Activated CD4-positive, alpha-beta T cell treated with anti-CD3 and anti-CD28 coated beads, Interleukin-2, amount 50 U/mL, for 1 hour (primary cell): ENCODE measurements around the gene DDIAS.
"Not testable (repeated sequence)": the region's sequence is repeated elsewhere in the genome, so short reads cannot be mapped to it uniquely, and the experiment has no call there.

Experiments used
- DNase-seq: peaks from one replicate; pipeline ENCODE4 v3.0.0-alpha.2; 2020

DDIAS gene

DNA sequence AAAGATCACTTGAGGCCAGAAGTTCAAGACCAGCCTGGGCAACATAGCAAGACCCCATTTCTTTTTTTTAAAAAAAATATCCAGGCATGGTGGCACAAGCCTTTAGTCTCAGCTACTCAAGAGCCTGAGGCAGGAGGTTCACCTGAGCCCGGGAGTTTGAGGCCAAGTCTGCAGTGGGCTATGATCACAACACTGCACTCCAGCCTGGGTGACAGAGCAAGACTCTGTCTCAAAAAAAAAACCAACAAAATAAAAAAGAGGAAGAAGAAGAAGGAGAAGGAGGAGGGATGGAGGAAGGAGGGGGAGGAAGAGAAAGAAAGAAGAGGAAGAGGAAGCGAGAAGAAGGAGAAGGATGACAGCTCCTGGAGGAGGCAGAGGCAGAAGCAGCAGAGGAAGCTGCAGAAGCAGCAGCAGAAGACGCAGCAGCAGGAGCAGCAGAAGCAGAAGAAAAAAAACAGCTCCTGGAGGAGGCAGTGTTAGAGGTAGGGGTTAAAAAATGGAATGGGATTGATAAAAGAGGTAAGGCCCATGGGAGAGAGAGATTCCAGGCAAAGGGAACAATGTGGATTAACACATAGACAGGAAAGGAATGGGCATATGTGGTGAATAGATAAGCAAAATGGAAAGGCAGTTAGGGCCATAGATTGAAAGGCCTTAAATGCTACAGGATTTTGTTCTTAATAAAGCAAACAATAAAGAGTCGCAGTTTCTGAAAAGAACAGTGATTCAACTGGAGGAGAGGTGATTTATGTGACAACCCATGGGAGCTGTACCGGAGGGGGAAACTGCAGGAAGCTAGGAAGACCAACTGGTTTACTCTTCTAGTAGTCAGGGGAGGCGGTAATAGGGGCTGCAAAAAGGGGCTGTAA is 12.2 kb upstream of the DDIAS start:
- DNase-seq = no peak

DNA sequence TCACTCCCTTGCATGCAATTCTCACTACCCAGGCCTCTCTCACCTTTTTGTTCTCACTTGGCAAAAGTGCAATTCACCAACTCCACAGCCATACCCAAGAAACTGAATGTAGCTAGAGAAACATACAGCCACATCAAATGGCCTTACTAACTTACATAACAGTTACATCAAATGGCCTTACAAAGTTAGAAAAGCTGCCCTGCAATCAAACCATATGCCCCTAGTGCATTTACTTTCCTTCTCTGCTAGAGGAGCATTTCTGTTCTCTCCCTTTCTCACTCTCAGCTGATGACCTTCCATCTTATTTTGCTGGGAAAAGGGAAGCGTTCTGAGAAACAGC is 11.6 kb upstream of the DDIAS start:
- no peak for DNase-seq

DNA sequence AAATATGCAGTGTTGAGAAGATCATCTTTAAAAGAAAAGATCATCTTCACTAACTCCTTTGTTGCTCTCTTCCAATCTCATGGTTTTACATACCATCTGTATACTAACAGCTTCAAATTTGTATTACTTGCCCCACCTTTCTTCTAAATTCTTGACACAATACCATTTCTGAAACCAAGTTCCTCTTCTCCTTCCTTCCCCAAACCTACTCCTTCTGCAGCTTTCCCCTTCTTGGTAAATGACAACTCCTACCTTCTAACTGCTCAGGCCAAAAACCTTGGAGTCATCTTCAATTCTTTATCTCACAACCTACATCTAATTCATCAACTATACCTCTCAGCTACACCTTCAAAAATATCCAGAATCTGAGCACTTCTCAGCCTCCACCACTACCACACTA is 10.6 kb upstream of the DDIAS start:
- no peak for DNase-seq

DNA sequence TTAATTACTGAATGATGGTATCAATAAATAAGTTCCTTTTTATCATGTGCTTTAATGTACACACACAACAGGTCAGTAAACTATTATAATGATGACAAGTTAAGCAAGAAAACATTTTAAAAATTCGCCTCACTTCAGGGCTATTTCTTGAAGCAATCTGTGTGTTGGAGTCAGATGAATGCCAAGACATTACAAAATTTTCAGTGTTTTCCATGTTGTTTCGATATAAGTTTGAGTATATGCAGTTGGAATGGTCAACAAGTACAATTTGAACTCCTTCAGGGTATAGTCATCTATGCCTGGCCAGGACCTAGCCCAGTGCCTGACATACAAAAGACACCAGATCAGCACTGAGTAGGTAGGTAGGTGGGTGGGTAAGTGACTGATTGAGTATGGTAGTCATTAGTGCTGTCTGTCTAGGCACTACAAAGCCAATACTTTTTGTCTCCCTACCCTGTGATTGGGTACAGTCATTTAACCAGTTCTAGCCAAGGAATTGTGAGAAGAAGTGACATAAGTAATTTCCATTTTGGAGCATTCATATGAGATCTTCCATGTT is 8.8 kb upstream of the DDIAS start:
- no peak for DNase-seq

DNA sequence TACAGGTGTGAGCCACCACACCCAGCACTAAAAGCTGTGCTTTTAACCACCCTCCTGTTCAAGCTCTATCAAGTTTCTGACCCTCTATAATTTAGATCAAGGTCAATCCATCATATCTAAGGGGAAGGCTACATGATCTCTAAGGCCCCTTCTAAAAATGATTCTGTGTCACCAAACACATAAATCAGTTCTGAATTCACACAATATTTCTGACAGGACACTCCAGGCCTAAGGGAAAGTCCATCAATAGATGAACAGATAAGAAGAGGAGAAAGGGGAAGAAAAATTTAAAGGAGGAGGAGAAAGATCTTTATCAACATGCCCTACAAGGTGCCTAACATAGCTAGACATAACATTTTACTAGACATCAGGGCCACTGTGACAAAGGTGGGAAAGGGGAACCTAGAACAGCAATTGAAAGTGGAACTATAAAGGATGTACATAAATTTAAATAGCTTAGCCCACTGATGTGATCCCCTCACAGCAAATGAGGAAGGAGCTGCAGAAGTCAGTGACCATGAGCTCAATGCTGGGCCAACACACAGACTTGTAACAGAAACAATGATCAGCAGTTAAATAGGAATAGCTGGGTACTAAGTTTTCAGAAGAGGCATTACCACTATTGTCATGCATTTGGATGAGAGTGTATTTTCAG is 6.0 kb upstream of the DDIAS start:
- no peak for DNase-seq

DNA sequence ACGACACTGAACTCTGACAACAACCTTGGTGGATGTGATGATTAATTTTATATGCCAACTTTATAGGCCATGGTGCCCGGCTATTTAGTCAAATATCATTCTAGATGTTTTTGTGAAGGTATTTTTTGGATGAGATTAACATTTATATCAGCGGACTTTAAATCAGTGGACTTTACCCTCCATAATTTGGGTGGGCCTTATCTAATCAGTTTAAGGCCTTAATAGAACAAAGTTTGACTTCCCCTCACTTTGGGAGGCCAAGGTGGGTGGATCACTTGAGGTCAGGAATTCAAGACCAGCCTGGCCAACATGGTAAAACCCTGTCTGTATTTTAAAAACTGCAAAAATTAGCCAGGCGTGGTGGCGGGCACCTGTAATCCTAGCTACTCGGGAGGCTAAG is 5.4 kb upstream of the DDIAS start:
- DNase-seq = no peak

DNA sequence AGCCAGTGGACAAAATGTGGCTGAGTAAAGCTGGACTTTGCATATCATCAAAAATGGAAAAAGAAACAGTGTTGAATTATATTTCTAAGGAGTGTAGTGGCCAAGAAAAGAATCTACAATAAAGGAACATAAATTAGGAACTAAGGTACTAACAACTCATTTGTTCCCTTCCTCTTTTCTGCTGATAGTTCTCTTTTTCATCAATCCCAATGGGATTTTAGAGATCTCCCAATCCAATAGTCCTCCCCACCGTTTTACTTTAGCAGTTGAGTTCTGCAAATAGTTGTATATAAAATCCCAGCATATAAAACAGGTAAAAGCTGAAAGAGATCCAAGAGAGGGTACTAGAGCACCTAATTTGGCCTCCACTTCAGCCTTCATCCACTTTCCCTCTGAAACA is 3.3 kb upstream of the DDIAS start:
- DNase-seq = no peak

DNA sequence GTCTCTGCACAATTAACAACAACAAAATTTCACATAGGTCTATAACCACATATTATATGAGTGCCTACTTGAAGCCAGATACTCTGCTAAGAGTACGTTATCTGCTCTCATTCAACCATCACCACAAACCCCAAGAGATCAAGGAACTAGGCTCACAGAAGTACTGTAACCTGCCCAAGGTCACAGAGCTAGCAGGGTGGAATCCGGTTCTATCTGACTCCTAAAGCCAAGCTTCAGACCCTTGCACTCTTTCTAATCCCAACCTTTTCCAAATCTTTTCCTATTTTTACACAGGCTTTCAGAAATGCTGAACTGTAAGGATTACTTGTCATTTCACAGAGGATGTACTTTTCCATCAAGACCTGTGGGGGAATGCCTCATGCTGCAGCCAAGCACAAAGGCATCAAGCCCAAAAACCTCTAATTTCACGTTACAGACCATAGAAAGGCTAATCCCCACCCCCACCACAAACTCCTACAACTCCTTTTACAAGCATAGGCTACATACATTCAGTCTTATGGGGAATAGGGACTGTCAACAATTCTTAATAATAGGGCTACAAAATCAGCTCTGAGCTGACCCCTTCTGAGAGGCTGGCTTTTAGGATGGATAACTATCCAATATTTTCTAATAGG is 2.2 kb upstream of the DDIAS start:
- DNase-seq = no peak

DNA sequence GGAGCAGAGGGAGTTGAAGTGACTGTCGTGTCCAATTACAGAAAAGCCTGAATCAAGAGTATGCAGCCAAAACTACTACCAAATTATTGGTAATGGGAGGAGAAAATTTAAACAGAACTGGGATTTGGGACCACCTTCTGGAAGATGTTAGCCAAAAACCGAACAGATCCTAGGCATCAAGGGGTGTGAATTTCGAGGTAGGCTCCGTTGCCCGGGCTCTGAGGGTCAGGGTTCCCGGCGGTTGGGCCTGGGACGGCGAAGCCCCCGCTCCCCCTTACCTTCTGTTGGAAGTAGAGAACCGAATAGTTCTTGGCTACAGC is 1.6 kb upstream of the DDIAS start:
- DNase-seq = no peak

DNA sequence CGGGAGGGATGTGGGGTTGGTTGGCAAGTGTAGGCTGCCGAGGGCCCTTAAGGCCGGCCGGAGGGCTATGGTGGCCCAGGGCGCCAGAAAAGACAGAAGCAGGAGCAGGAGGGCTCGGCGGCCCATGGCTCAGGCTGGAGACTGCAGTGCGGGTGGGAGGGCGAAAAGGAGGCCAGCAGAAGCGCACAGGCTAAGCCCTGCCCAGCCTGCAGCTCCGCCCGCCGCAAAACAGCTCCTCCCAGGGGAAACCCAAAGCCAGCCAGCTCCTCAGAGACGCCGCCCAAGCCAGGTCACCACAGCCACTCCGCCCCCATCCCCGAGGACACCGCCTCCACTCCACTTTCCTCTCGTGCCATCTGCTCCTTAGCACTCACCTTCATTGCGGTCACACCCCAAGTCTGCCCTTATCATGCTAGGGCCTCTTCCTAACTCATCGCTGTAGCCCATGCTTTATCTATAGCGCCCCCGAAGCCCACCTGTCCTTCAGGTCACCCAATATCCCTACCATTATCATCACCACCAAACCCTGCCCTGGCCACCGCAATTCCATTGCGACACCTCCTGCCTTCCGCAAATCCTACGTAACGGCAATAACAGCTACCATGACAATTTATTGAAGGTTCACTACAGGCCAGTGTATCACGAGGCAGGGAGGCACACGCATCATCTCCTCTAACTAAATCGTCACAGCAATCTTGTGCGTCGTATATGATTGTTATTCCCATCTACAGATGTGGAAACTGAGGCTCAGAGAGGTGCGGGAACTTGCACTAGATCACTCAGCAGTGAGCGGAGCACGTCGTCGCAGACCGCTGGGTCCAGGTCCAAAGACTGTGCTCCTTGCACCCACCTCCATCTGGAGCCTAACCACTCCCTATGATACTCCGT is 1.0 kb upstream of the DDIAS start, which contains the start of gene PRCP:
Gene PRCP (minus strand): TSS at position 154 of the 888 bp plus-strand sequence. CDS start 28 bp downstream, at position 126.
- DNase-seq = peak; percentile 94

DNA sequence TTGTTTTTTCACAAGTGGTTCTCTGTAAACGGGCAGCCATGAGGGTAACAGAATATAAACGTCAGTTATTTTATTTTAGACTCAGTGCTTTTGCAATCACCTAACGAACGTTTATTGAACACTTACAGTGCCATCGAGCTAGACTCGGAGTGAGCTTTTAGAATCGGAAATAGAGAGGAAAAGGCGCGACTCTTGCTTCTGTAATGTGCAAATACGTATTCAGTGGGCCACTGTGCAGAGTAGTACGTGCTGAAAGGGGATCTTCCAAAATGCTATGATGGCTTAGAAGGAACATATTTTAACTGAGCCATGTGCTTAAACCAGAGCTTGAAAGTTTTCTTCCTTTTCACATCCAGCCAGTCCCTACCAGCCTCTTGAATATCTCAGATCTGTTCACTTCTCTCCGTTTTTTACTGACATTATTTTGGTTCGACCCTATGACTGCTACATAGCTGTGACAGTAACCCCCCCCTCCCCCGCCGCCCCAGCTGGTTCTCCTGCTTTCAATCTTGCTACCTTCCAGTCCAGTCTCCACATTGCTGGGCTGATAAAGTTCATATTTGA is 468 bp downstream of the DDIAS start:
- no peak for DNase-seq

DNA sequence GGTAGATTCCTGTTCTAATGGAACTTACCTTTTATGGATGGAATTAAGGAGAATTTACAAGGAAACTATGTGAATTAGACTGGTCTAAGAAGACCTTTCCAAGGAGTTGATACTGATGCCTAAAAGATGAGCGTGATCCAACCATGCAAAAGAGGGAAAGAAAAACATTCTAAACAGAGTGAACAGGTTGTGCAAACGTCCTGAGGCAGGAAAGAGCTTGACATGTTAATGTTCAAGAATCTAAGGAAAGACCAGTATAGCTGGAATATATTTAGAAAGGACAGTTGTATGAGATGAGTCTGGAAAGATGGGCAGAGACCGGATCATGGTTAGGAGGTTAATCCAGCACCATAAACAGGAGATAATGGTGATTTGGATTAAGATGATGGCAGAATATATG is 1.3 kb downstream of the DDIAS start:
- no peak for DNase-seq

DNA sequence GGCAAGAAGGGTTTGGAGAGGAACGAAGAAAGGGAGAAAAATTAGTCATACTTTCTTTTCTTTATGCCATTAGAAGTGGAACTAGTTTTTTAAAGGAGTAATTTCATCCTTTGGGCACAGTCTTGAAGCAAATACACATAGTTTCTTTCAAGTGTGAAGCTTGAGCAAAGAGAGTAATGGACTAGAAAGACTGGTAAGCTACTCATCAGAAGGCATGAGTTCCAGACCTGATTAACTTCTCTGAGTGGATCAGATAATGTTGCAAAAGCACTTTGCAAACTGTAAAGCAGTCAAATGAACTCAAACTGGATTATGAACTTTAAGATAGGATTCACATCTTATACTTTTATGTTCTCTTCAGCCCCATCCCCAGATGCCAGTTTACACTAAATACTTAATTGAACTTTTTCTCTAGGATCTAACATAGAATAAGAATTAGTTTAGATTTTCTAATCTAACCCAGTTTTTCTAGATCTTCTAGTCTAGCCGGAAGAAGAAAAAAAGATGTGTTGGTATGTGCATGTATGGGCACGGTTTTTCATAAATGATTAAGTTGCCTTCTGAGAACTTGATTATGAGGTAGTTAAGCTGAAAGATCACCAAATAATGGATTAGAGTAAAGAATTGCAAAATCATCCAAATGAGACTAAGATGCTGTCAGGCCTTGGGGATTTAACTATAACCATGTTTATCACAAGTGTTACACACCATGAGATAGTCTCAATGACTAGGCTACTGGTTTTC is 2.5 kb downstream of the DDIAS start:
- no peak for DNase-seq

DNA sequence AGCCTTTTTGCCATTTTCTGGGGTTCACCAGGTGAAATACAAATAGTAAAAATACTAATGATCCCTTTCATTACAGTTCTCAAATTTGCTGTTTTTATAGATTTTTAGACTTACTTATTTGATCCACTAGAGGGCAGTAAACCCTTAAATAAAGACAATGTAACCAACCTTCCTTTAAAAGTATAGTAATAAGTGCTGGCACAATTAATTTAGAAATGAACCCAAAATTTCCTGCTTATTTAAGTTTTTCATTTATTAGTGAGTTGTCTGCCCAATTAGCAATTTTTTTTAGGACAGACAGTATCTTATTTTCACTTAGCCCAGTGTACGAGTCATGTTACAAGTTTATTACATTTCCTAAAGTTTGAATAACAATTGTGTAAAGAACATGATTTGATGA is 4.7 kb downstream of the DDIAS start:
- no peak for DNase-seq

DNA sequence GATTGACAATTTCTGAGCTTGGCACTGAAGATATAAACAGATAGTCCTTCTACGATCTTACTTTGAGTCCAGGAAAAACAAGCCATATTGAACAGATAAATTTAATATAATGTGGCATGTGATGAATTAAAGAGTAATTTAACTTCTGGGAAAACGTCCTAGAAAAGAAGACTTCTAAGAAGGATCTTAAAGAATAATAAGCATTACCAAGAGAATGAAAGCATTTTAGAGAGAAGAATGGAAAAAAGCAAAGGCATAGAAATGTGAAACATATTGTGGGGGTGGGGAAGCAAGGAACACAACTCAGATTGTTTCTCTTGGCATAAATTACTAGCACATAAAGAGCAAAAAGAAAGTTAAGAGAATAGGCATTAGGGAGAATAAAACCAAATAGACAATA is 5.4 kb downstream of the DDIAS start:
- DNase-seq = no peak

DNA sequence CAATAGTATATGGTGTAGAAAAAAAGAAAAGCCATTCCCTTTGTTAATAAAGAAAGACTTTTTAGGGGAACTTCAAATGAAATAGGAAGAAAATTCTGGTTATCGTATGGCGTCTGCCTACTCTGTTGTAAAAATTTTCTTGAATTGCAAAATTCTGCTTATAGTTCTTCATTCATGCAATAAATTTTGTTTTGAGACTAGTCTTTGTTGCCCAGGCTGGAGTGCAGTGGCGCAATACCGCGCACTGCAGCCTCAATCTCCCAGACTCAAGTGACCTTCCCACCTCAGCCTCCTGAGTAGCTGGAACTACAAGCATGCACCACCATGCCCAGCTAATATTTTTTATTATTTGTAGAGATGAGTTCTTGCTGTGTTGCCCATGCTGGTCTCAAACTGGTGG is 5.8 kb downstream of the DDIAS start:
- DNase-seq = no peak

DNA sequence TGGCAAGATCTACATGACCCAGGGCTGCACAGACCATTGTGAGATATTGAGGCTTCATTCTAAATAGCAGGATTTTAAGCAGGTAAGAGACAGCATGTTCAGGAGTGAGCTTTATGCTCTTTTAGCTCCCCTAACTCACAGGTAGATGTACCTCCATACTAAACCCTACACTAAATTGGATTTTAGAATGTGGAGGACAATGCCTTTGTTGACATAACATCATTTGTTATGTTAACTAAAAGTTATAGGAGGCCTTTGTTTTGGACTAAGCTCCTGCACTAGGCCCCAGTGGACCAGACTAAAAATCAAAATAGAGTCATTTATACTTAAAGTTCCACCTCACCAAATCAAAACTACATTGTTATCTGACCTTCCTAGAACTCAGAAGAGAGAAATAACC is 6.8 kb downstream of the DDIAS start:
- no peak for DNase-seq

DNA sequence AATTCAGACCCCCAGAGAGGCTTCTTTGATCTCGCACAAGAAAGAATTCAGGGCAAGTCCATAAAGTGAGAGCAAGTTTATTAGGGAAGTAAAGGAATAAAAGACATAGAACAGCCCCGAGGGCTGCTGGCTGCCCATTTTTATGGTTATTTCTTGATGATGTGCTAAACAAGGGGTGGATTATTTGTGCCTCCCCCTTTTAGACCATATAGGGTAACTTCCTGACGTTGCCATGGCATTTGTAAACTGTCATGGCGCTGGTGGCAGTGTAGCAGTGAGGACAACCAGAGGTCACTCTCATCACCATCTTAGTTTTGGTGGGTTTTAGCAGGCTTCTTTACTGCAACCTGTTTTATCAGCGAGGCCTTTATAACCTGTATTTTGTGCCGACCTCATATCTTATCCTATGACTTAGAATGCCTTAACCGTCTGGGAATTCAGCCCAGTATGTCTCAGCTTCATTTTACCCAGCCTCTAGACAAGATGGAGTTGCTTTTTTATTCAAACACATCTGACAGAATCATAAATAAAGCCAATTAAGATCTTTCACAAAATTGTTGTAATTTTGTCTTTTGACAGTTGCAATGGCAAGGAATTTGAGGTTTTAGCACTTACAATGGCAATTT is 7.6 kb downstream of the DDIAS start:
- DNase-seq = no peak

DNA sequence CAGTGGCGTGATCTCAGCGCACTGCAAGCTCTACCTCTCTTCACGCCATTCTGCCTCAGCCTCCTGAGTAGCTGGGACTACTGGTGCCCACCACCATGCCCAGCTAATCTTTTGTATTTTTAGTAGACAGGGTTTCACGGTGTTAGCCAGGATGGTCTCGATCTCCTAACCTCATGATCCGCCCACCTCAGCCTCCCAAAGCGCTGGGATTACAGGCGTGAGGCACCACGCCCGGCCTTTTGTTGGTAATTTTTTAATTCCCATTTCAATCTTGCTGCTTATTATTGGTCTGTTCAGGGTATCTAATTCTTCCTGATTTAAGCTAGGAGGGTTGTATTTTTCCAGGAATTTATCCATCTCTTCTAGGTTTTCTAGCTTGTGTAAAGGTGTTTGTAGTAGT is 18.2 kb downstream of the DDIAS start:
- DNase-seq = not testable (repeated sequence)

DNA sequence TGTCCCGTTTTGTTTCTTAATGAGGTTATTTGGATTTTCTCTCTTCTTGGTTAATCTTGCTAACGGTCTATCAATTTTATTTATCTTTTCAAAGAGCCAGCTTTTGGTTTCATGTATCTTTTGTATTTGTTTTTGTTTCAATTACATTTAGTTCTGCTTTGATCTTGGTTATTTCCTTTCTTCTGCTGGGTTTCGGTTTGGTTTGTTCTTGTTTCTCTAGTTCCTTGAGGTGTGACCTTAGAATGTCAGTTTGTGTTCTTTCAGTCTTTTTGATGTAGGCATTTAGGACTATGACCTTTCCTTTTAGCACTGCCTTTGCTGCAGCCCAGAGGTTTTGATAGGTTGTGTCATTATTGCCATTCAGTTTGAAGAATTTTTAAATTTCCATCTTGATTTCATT is 18.7 kb downstream of the DDIAS start:
- DNase-seq = not testable (repeated sequence)
